WI38 (cell line): ENCODE data around the gene PKHD1.

Experiments
- H3K4me3 ChIP-seq: 2 replicates; pipeline ENCODE4 v1.5.1; 2011; ENCODE audit warnings: low read depth, mild to moderate bottlenecking, control low read depth, low read length
- CTCF ChIP-seq: IDR thresholded peaks from 2 replicates; pipeline ENCODE4 v1.5.1; 2012; ENCODE audit warnings: low read depth, mild to moderate bottlenecking, control low read depth, low read length

The PKHD1 gene

GRCh38 chr6:51910851-51911250 lies 176.6 kb downstream of the PKHD1 start:
- no peak for TF ChIP-seq CTCF
- no peak overlapping the region for H3K4me3 ChIP-seq

DNA sequence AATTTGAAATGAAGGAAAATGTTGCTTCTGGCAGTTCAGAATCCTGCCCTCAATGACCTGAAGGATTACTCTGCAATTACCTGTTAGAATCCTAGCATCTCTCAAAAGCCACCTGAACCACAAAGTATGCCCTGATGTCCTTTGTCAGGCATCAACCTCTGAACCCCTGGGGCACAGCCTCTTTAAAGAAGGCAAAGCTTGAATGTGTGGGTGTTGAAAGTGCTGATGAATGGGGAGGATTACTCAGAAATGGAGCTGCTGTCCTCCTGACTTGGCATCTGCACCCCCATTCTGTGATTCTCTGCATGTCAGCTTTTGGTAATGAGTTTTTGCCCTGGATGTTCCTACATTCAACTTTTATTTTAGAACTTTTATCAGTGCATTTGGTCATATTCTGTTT lies 179.2 kb downstream of the PKHD1 start:
- no peak overlapping the region for H3K4me3 ChIP-seq
- TF ChIP-seq CTCF = no peak

DNA sequence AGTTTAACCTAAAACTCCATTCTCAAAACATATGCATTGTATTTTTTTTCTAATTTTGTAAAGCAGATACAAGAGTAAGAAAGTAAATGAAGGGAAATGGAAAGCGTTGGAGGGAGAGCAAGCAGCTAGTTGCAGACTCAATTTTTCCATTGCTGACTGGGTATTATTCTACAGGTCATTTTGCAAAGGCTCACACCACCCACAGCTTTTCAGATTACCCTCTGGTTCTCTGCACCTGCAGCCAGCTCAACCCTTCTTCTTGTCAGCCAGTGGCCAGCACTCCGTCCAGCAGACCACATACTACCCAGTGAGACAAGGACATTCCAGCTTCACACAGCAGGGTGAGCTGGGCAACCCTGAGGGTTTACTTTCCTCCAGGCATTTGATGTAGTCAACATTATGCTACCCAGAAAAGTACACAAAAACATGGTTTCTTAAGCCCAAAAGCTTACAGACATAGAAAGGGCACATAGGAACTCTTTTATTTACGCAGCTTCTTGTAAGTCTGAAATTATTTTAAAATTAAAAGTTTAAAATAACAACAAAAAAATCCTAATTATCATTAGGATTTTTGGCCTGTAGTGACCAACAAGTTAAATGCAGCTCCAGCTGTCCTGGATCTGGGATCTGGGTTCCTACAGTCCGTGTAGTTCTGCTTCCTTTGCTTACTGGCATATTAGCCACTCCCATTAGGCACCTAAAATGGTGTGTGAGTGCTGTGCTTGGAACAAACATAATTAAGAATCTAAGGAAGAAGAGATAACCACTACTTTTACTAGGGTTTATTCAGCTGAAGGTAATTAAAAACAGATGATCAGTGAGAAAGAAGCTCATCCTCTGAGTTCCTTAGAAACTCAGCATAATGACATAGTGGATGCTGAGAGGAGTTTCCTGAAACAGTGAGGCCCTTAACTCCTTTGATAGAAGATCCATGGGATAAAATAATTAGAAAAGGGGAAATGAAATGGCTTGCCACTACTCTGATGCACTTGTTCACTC lies 185.3 kb downstream of the PKHD1 start:
- no peak for TF ChIP-seq CTCF
- no peak overlapping the region for H3K4me3 ChIP-seq

DNA sequence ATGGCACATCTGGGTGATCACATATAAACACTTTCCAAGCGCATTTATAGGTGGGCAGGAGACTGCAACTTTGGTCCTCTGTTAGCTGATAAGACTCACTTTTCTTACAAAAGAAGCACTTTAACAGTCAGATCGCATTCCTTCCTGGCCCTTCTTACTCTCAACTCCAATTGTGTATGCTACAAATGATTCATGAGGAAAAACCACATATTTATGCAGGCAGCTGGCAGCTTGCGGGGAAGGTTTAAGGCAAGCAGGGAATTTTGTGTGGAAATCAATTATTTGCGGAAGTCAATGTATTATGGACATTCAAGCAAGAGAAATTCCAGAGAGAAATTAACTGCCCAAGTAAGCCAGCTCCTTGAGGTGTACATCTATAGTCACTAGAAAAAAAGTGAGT lies 194.0 kb downstream of the PKHD1 start:
- no peak for TF ChIP-seq CTCF
- H3K4me3 ChIP-seq = no peak overlapping the region

DNA sequence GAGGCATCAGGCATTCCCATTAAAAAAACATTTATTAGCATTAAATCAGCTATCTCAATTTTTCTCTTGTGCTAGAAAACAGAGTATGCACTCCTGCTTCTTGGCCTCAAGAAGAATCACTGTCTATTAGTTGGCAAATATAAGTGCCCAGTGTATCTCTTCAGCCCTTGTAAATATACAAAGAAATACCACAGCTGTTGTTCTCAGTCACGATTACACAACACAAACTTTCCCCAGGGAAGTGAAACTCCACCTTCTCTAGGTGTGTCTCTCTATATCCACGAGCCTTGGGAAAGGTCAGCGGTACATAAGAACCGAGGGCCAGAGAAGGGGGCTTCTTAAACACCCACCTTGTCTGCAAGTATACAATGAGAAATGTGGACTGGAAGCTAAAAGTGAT lies 194.7 kb downstream of the PKHD1 start:
- no peak overlapping the region for H3K4me3 ChIP-seq
- no peak for TF ChIP-seq CTCF

DNA sequence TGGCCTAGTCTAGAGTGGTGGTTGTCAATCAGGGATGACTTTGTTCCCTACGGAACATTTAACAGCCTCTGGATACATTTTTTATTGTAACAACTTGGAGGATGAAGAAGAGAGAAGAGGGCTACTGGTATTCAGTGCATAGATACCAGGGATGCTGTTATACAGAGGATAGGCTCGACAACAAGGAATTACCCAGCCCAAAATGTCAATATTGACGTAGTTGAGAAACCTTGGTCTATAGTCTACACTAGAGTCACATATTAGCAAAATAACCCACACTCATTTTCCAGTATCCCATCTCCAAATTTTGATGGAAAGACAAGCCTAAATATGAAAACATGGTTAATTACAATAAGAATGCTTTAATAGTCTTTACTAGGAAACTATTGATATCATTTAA lies 195.1 kb downstream of the PKHD1 start:
- no peak for TF ChIP-seq CTCF
- no peak overlapping the region for H3K4me3 ChIP-seq

GRCh38 chr6:51891784-51892183 lies 195.6 kb downstream of the PKHD1 start:
- TF ChIP-seq CTCF = no peak
- H3K4me3 ChIP-seq = no peak overlapping the region
